ENCODE measurements around the gene EXO5. TPM values are rescaled to one million over a fixed set of nuclear protein-coding genes. Genes with fewer than 3 reads are reported as not detected.
"Not testable (repeated sequence)": the region's sequence is repeated elsewhere in the genome, so short reads cannot be mapped to it uniquely, and the experiment has no call there.

The EXO5 gene
- total RNA-seq, 2 donors from 2014 or later: 4.7 to 5.4 TPM

DNA sequence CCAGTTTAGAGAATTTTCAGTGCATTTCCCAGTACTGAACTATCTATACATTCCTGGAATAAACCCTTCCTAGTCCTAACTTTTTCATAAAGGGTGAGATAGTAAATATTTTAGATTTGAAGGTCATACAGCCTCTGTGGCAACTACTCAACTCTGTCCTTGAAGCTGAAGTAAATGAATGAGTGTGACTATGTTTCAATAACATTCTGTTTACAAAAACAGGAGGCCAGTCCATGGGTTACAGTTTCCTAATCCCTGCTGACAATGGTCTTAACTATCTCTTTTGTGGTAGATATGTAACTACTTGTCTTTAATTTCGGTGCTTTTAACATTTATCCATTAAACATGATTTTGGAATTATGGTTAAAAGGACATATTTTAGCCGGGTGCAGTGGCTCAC lies 27.2 kb downstream of the EXO5 start:
- ATAC-seq: no peak
- intact Hi-C loops (cut with DNase I, micrococcal nuclease): no loop called here

DNA sequence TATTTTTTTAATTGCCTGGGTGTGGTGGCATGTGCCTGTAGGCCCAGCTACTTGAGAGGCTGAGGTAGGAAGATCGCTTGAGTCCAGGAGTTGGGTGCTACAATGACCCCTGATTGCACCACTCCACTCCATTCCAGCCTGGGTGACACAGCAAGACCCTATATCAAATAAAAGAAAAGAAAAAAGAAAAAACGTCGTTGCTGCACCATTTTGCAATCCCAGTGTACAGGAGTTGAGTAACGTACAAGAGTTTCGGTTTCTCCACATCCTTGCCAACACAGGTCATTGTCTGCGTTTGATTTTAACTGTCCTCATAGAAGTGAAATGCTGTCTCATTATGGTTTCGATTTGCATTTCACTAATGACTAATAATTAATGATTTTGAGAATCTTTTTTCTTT lies 30.8 kb downstream of the EXO5 start:
- DNase-seq: no peak
- intact Hi-C loops (cut with DNase I, micrococcal nuclease): no loop called here
- ATAC-seq: no peak

More for the DNA sequence above, 27.2 kb downstream of the EXO5 start:
- no peak for DNase-seq

DNA sequence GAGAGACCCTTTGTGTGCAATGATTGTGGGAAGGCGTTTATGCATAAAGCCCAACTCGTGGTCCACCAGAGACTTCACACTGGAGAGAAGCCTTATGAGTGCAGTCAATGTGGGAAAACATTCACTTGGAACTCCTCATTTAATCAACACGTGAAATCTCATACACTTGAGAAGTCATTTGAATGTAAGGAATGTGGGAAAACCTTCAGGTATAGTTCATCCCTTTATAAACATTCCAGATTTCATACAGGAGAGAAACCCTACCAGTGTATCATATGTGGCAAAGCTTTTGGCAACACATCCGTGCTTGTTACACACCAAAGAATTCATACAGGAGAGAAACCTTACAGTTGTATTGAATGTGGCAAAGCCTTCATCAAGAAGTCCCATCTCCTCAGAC lies 38.4 kb downstream of the EXO5 start:
- ATAC-seq: no peak
- intact Hi-C loops (cut with DNase I, micrococcal nuclease): no loop called here
- no peak for DNase-seq

DNA sequence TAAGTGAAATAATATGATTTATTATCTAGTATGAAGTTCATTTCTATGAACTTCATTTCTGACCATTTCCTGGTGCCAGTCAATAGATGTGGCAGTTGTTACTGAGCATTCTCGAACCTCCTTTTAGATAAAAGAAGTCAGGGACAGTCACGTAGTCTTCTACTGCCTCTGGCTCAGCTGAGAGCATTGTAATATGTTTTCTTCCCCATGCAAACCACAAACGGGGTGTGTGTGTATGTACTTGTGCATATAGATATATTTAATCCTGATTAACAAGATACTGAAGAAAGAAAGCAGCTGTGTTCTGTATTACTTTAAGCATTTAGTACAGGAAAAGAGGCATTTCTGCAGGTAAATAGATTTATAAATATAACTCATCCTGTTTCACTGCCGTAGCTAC lies 44.5 kb downstream of the EXO5 start:
- DNase-seq (no peak), ATAC-seq (no peak)
- intact Hi-C loops (cut with DNase I, micrococcal nuclease): no loop called here

DNA sequence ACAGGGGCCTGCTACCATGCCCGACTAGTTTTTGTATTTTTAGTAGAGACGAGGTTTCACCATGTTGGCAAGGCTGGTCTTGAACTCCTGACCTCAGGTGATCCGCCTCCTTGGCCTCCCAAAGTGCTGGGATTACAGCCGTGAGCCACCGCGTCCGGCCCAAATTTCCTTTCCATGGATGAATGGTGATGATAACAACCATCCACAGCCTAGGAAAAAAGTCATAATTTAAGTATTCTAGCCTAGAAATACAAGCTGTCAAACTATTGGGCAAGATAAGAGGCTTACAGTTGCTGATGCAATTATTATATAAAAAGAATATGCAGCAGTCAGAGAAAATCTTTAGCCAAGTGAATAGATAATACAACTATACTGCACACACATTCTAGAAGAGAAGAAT lies 46.2 kb downstream of the EXO5 start:
- ATAC-seq; intact Hi-C loops (cut with DNase I, micrococcal nuclease); DNase-seq: not testable (repeated sequence)

DNA sequence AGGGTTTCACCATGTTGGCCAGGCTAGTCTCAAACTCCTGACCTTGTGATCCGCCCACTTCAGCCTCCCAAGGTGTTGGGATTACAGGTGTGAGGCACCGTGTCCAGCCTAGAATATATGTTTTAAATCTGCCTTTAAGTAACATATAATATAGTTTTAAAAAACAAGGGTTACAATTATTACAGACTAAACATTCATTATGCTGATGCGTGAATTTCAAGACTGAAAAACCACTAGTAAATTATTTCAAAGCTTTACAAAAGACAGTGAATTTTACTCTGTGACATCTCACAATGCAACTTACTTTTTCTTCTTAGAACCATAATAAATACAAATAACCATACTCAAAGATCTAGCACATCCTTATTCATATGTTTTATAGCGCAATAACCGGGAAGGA lies 47.6 kb downstream of the EXO5 start:
- DNase-seq (no peak), ATAC-seq (no peak)
- intact Hi-C loops (cut with DNase I, micrococcal nuclease): no loop called here

DNA sequence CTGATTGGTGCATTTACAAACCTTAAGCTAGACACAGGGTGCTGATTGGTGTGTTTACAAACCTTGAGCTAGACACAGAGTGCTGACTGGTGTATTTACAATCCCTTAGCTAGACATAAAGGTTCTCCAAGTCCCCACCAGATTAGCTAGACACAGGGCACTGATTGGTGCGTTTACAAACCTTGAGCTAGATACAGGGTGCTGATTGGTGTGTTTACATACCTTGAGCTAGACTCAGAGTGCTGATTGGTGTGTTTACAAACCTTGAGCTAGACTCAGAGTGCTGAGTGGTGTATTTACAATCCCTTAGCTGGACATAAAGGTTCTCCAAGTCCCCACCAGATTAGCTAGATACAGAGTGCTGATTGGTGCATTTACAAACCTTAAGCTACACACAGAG lies 49.7 kb downstream of the EXO5 start:
- intact Hi-C loops (cut with DNase I, micrococcal nuclease); DNase-seq; ATAC-seq: not testable (repeated sequence)

DNA sequence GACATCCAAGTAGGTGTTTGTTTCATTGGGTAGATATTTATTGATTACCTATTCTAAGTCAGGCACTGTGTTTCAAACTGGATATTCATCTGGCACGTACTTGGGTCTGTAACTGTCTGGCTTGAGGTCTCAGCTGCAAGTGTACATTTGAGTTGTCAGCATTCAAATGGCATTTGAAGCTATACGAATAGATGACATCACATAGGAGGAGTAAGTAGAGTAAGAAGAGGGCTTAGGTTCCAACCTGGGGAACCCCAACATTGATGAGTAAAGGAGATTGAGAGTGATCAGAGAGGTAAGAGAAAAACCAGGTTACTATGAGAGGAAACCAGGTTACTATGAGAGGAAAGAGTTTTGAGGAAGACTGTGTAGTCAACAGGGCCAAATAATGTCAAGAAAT lies 53.6 kb downstream of the EXO5 start:
- no peak for DNase-seq
- intact Hi-C loops (cut with DNase I, micrococcal nuclease): no loop called here
- ATAC-seq: no peak

DNA sequence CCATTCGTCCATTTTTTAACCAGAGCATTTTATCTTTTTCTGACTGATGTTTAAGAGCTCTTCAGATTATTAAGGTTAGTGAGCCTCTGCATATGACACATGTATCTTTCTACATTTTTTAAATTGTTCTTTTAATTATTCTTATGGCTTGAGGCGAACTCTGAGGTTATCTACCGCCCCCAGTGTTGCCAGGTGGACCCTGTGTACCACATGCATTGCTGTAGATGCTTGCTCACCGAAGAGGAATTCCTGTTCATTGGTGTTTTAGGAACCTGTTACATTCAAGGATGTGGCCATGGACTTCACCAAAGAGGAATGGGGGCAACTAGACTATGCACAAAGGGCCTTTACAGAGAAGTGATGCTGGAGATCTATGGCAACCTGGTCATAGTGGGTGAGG lies 54.7 kb downstream of the EXO5 start:
- DNase-seq: no peak
- ATAC-seq: no peak
- intact Hi-C loops (cut with DNase I, micrococcal nuclease): no loop called here

DNA sequence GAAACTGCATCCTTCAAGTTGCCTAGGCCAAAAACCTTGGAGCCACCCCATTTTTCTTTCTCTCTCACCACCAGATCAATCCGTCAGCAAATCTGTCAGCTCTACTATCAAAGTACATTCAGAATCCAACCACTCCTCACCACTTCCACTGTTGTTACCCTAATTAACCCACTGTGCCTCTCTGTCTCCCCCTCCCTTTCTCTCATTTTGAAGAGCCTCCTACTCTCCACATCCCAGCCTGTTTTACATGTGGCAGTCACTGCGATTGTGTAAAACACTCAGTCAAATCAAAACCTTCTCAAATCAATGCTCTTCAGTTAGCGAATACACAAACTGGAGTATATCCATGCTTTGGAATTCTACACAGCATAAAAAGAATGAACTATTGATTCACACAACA lies 55.9 kb downstream of the EXO5 start:
- DNase-seq (no peak), ATAC-seq (no peak)
- intact Hi-C loops (cut with DNase I, micrococcal nuclease): no loop called here

DNA sequence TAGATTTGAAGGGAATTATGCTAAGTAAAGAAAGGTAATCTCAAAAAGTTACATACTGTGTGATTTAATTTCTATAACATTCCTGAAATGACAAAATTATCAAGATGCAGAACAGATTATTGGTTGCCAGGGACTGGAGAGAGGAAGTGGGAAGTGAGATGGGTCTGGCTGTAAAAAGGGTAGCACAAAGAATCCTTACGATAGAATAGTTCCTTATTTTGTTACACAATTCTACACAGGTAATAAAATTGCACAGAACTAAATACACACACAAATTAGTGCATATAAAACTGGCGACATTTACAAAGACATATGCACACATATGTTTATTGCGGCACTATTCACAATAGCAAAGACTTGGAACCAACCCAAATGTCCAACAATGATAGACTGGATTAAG lies 56.3 kb downstream of the EXO5 start:
- DNase-seq: no peak
- ATAC-seq: peak; percentile 77
- intact Hi-C loops (cut with DNase I, micrococcal nuclease): no loop called here

Other genes starting within 250 kb of the EXO5 start
- gene COL9A2, start 191.5 kb upstream of the EXO5 start, total RNA-seq: 1 to 10 TPM; 3.7 to 5.7 TPM
- gene SMAP2, start 135.0 kb upstream of the EXO5 start, total RNA-seq: 10 to 100 TPM; 23.9 to 27.2 TPM
- 1 to 10 TPM in 1 of 2 donors, under 1 TPM in 1; 0.98 to 1.5 TPM for gene ZFP69B, start 58.3 kb upstream of the EXO5 start, total RNA-seq
- gene ZFP69, start 31.5 kb upstream of the EXO5 start, total RNA-seq: 1 to 10 TPM; 2.5 to 2.6 TPM
- gene ZNF684, start 22.9 kb downstream of the EXO5 start, total RNA-seq: 1 to 10 TPM; 5.2 to 8.3 TPM
- 10 to 100 TPM in 1 of 2 donors, 1 to 10 TPM in 1; 6.4 to 15.6 TPM for gene RIMS3, start 156.9 kb downstream of the EXO5 start, total RNA-seq
- 10 to 100 TPM; 62.5 TPM for gene NFYC, start 182.9 kb downstream of the EXO5 start, total RNA-seq

Measured in left colon (tissue), 2 donors.